T-cell (primary cell): ENCODE results near the gene MAGEA4. TPM values are rescaled to one million over a fixed set of nuclear protein-coding genes. Genes with fewer than 3 reads are reported as not detected.

ENCODE experiments used
- ATAC-seq, 4 experiments: fragments of 200-7000 bp in 3 of 4; fragments of 150-1000 bp in 1 of 4; cut with Tn5 transposase; replicated peaks in 1 of 4; 1 replicate in 3 of 4; 2 replicates in 1 of 4; pipeline ENCODE4 v1.10.0; 2021; ENCODE audit warnings: moderate library complexity in 3 of 4, mild to moderate bottlenecking in 2 of 4, moderate number of reproducible peaks in 1 of 4
- CTCF ChIA-PET, 2 donors: fragments of 300-600 bp; sonication (Branson Sonifier 250); formaldehyde crosslinking; loops; one replicate each; lab custom pipeline; 2022; ENCODE audit warnings: antibody characterized with exemption in 2 of 2; lab: Charles Lee
- POLR2A ChIA-PET, 2 donors: fragments of 300-600 bp; sonication (Branson Sonifier 250); formaldehyde crosslinking; loops; one replicate each; lab custom pipeline; 2022; ENCODE audit warnings: antibody characterized with exemption in 2 of 2; lab: Charles Lee
- DNase-seq, 35 experiments: peaks; one replicate each; pipeline versions ENCODE4 v3.0.0 to v3.0.0-alpha.2; 2013 to 2023
- H3K27ac ChIP-seq: one replicate; pipeline ENCODE4 v1.5.1; 2013; ENCODE audit warnings: low read length
- H3K27me3 ChIP-seq, 2 experiments: replicated peaks in 1 of 2; 1 replicate in 1 of 2; 2 replicates in 1 of 2; pipeline versions ENCODE4 v1.6.1 to v1.7.0; 2013; ENCODE audit warnings: low read length in 1 of 2, mixed read lengths in 1 of 2; ENCODE audit not compliant: control insufficient read depth in 2 of 2, insufficient read depth in 2 of 2; ENCODE audit errors: extremely low read depth in 1 of 2
- H3K36me3 ChIP-seq, 2 donors: 1 replicate in 1 of 2; 2 replicates in 1 of 2; pipeline versions ENCODE4 v1.6.1 to v1.7.0; 2013; ENCODE audit warnings: low read length in 1 of 2; ENCODE audit not compliant: control insufficient read depth in 2 of 2, insufficient read depth in 1 of 2; ENCODE audit errors: extremely low read depth in 1 of 2
- H3K4me1 ChIP-seq, 2 experiments: 1 replicate in 1 of 2; 2 replicates in 1 of 2; pipeline versions ENCODE4 v1.6.1 to v1.7.0; 2013; ENCODE audit warnings: low read length in 2 of 2, mixed read lengths in 1 of 2; ENCODE audit not compliant: insufficient read depth in 2 of 2, control insufficient read depth in 1 of 2; ENCODE audit errors: extremely low read depth in 1 of 2
- H3K4me3 ChIP-seq, 2 donors: 1 replicate in 1 of 2; 2 replicates in 1 of 2; pipeline versions ENCODE4 v1.5.1 to v1.7.0; 2013; ENCODE audit warnings: mild to moderate bottlenecking in 2 of 2, low read length in 1 of 2, moderate library complexity in 1 of 2; ENCODE audit not compliant: control insufficient read depth in 1 of 2; ENCODE audit errors: extremely low read depth in 1 of 2
- H3K9me3 ChIP-seq: 2 replicates; pipeline ENCODE4 v1.7.0; 2013
- H3K27ac Mint-ChIP-seq, 2 donors: one replicate each; pipeline ENCODE4 v1.8.0; 2020 to 2021; ENCODE audit warnings: mild to moderate bottlenecking in 2 of 2, mixed read lengths in 2 of 2
- H3K27me3 Mint-ChIP-seq, 2 donors: one replicate each; pipeline ENCODE4 v1.8.0; 2021 to 2022; ENCODE audit warnings: mixed read lengths in 2 of 2
- H3K36me3 Mint-ChIP-seq: one replicate; pipeline ENCODE4 v1.8.0; 2021; ENCODE audit warnings: mixed read lengths
- H3K4me1 Mint-ChIP-seq, 3 donors: one replicate each; pipeline ENCODE4 v1.8.0; 2020 to 2022; ENCODE audit warnings: mixed read lengths in 3 of 3, mild to moderate bottlenecking in 1 of 3
- H3K4me3 Mint-ChIP-seq, 3 donors: one replicate each; pipeline ENCODE4 v1.8.0; 2020 to 2022; ENCODE audit warnings: mild to moderate bottlenecking in 3 of 3, mixed read lengths in 3 of 3, moderate library complexity in 3 of 3
- H3K9me3 Mint-ChIP-seq, 3 donors: one replicate each; pipeline ENCODE4 v1.8.0; 2020 to 2022; ENCODE audit warnings: mixed read lengths in 3 of 3
- WGBS: methylation state at CpG from one replicate; pipeline ENCODE4 v1.1.5; 2013; ENCODE audit warnings: missing lambda C conversion rate; ENCODE audit not compliant: insufficient coverage; 5-methylcytosine and 5-hydroxymethylcytosine counted together
- total RNA-seq, 35 experiments: library from RNA in 6 of 35; stranded (reverse) in 6 of 35; fragments of 120-200 nt in 1 of 35; gene quantifications; one replicate each; pipeline versions ENCODE4 v1.2.1 to v1.2.4 and lab custom pipeline; 2013 to 2026

MAGEA4 gene
- total RNA-seq, 5 donors from 2014 or later (not counting 1 experiment from before 2014, with no cell fraction given): not detected

DNA sequence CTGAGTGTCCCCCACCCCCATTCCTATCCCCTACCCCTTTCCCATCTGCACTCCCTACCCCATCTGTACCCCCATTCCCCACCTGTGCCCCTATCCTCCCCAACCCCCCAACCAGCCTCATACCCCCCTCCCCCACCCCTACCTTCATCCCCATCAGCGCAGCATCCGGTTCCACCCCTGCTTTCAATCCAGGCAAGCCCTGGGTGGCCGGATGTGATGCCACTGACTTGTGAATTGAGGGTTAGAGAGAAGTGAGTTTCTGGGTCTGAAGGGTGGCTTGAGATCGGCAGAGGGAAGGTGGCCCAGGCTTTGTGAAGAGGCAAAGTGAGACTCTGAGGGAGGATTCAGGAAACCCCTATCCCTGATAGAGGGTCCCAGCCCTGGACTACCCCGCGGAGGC lies 7.8 kb downstream of the MAGEA4 start:
- Histone ChIP-seq H3K36me3 (no peaks in the 10 kb centered on the region), H3K27ac (no peak overlapping the region), H3K9me3 (no peaks in the 10 kb centered on the region), H3K27me3 (no peaks in the 10 kb centered on the region), H3K4me3 (no peak overlapping the region), H3K4me1 (no peaks in the 10 kb centered on the region)
- POLR2A ChIA-PET: no interaction called here
- Mint-ChIP-seq H3K4me3 (no peak overlapping the region), H3K36me3 (no peaks in the 10 kb centered on the region), H3K4me1 (no peaks in the 10 kb centered on the region), H3K27ac (no peak overlapping the region), H3K9me3 (no peaks in the 10 kb centered on the region), H3K27me3 (peaks cover 0 to 6% of the 10 kb centered on the region in 2 donors)
- no CpG with 5 or more reads among the region's 6 CpGs for WGBS
- CTCF ChIA-PET: no interaction called here
- ATAC-seq: no peak
- DNase-seq: no peak

GRCh38 chrX:151921292-151921691 lies 8.6 kb downstream of the MAGEA4 start:
- Histone ChIP-seq H3K4me3 (no peak overlapping the region), H3K27me3 (no peaks in the 10 kb centered on the region), H3K27ac (no peak overlapping the region), H3K36me3 (no peaks in the 10 kb centered on the region), H3K9me3 (no peaks in the 10 kb centered on the region), H3K4me1 (no peaks in the 10 kb centered on the region)
- ATAC-seq: no peak
- ChIA-PET POLR2A (no interaction called here), CTCF (no interaction called here)
- H3K36me3 Mint-ChIP-seq: no peaks in the 10 kb centered on the region
- H3K27me3 Mint-ChIP-seq: peaks cover 0 to 6% of the 10 kb centered on the region in 2 donors
- no peak overlapping the region for H3K4me3 Mint-ChIP-seq
- WGBS: 88% methylated on average over 4 of the region's 10 CpGs
- H3K9me3 Mint-ChIP-seq: no peaks in the 10 kb centered on the region
- H3K4me1 Mint-ChIP-seq: no peaks in the 10 kb centered on the region
- no peak overlapping the region for H3K27ac Mint-ChIP-seq
- DNase-seq: no peak

- H3K27me3 Mint-ChIP-seq: peaks cover 0 to 6% of the 10 kb centered on the region in 2 donors
- H3K9me3 ChIP-seq: no peaks in the 10 kb centered on the region
- ATAC-seq (no peak), DNase-seq (no peak)
- no peak overlapping the region for H3K27ac Mint-ChIP-seq
- ChIA-PET CTCF (no interaction called here), POLR2A (no interaction called here)
- H3K4me3 Mint-ChIP-seq: no peak overlapping the region
- H3K36me3 ChIP-seq: no peaks in the 10 kb centered on the region
- H3K4me1 ChIP-seq: no peaks in the 10 kb centered on the region
- H3K27ac ChIP-seq: no peak overlapping the region
- 81% methylated on average over 4 of the region's 5 CpGs for WGBS
- no peaks in the 10 kb centered on the region for H3K4me1 Mint-ChIP-seq
- no peak overlapping the region for H3K4me3 ChIP-seq
- no peaks in the 10 kb centered on the region for H3K9me3 Mint-ChIP-seq
- H3K27me3 ChIP-seq: no peaks in the 10 kb centered on the region
- no peaks in the 10 kb centered on the region for H3K36me3 Mint-ChIP-seq
These were observed 9.2 kb downstream of the MAGEA4 start for GRCh38 chrX:151921866-151922265.

DNA sequence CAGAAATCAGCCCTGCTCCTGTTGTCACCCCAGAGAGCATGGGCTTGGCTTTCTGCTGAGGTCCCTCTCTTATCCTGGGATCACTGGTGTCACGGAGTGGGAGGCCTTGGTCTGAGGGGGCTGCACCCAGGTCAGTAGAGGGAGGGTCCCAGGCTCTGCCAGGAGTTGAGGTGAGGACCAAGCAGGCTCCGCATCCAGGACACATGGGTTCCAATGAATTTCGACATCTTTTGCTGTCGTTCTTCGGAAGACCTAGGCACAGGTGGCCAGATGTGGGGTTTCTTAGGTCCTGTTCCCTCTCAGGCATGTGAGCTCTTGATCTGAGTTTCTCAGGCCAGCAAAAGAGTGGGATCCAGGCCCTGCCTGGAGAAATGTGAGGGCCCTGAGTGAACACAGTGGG lies 10.0 kb downstream of the MAGEA4 start:
- H3K27ac ChIP-seq: no peak overlapping the region
- POLR2A ChIA-PET: no interaction called here
- ATAC-seq (no peak), DNase-seq (no peak)
- Mint-ChIP-seq H3K4me1 (no peaks in the 10 kb centered on the region), H3K27me3 (peaks cover 0 to 6% of the 10 kb centered on the region in 2 donors), H3K9me3 (no peaks in the 10 kb centered on the region), H3K36me3 (no peaks in the 10 kb centered on the region), H3K27ac (no peak overlapping the region), H3K4me3 (no peak overlapping the region)
- no peak overlapping the region for H3K4me3 ChIP-seq
- WGBS: 86% methylated on average over 1 of the region's 5 CpGs
- CTCF ChIA-PET: no interaction called here
- H3K9me3 ChIP-seq: no peaks in the 10 kb centered on the region
- H3K27me3 ChIP-seq: no peaks in the 10 kb centered on the region
- no peaks in the 10 kb centered on the region for H3K4me1 ChIP-seq
- no peaks in the 10 kb centered on the region for H3K36me3 ChIP-seq

GRCh38 chrX:151923648-151924047 lies 11.0 kb downstream of the MAGEA4 start:
- H3K4me3 ChIP-seq: no peak overlapping the region
- no peaks in the 10 kb centered on the region for H3K27me3 ChIP-seq
- Mint-ChIP-seq H3K4me3 (no peak overlapping the region), H3K9me3 (no peaks in the 10 kb centered on the region), H3K27ac (no peak overlapping the region), H3K36me3 (no peaks in the 10 kb centered on the region), H3K4me1 (no peaks in the 10 kb centered on the region), H3K27me3 (peaks cover 0 to 6% of the 10 kb centered on the region in 2 donors)
- CTCF ChIA-PET: no interaction called here
- H3K36me3 ChIP-seq: no peaks in the 10 kb centered on the region
- 89% methylated on average over 5 of the region's 6 CpGs for WGBS
- DNase-seq: no peak
- H3K4me1 ChIP-seq: no peaks in the 10 kb centered on the region
- POLR2A ChIA-PET: no interaction called here
- no peak for ATAC-seq
- H3K27ac ChIP-seq: no peak overlapping the region
- no peaks in the 10 kb centered on the region for H3K9me3 ChIP-seq

DNA sequence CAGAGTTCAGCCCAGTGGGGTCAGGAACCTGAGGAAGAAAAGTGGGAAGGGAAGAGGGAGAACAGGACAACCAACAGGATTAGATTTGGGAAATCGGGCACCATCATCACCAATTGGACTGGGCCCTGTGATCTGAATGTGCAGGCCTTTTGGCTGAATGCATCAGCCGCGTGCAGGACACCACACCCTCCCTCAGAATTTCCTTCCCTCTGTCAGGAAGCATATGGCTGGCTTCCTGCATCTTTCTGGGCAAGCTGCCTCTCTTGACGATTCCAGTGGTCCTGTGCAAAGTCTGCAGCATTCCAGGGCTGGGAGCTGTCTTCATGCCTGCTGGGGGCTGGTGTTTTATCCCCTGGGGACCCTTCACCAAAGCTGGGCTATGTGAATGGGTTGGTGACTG lies 16.4 kb downstream of the MAGEA4 start:
- Mint-ChIP-seq H3K4me3 (no peak overlapping the region), H3K9me3 (peaks cover 0 to 3% (median 0%) of the 10 kb centered on the region in 3 donors), H3K27me3 (peaks cover 0 to 10% of the 10 kb centered on the region in 2 donors), H3K27ac (no peak overlapping the region), H3K36me3 (no peaks in the 10 kb centered on the region), H3K4me1 (no peaks in the 10 kb centered on the region)
- ChIA-PET CTCF (no interaction called here), POLR2A (no interaction called here)
- Histone ChIP-seq H3K36me3 (no peaks in the 10 kb centered on the region), H3K27ac (no peak overlapping the region), H3K4me3 (no peak overlapping the region), H3K27me3 (no peaks in the 10 kb centered on the region), H3K4me1 (no peaks in the 10 kb centered on the region), H3K9me3 (no peaks in the 10 kb centered on the region)
- ATAC-seq (no peak), DNase-seq (no peak)
- WGBS: 36% methylated on average over 3 of the region's 4 CpGs

DNA sequence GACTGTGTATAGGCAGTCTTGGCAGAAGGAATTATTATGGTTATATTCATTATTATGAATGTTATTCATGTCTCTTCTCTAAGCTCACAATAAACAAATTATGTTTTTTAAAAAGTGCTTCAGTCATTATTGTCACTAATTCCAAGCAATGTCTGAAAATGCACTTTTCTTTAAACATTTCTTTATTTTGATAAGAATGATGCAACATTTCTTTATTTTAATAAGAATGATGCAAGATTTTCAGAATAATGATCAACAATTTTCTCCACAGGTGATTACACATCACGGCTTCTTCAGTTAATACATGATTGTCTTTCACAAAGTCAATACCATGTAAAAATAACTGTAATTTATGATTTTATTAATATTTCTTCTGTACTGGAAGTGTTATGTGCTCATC lies 22.7 kb downstream of the MAGEA4 start:
- POLR2A ChIA-PET: no interaction called here
- Histone ChIP-seq H3K9me3 (no peaks in the 10 kb centered on the region), H3K4me3 (no peak overlapping the region), H3K36me3 (no peaks in the 10 kb centered on the region), H3K27me3 (peaks cover 0 to 2% of the 10 kb centered on the region in 2 experiments), H3K27ac (no peak overlapping the region), H3K4me1 (no peaks in the 10 kb centered on the region)
- Mint-ChIP-seq H3K4me3 (no peak overlapping the region), H3K27ac (no peak overlapping the region), H3K9me3 (no peaks in the 10 kb centered on the region), H3K36me3 (no peaks in the 10 kb centered on the region), H3K27me3 (peaks cover 0 to 4% of the 10 kb centered on the region in 2 donors), H3K4me1 (no peaks in the 10 kb centered on the region)
- no CpG with 5 or more reads among the region's 1 CpG for WGBS
- CTCF ChIA-PET: no interaction called here
- ATAC-seq (no peak), DNase-seq (no peak)
